T47D (cell line): Measurements from ENCODE around the gene SNX21.
A peak's percentile ranks its signal among the peaks of the same experiment; 100 is the strongest.

Source experiments
- DNase-seq, 2 experiments: peaks; one replicate each; pipeline versions ENCODE4 v3.0.0 to v3.0.0-alpha.2; 2011 to 2012; ENCODE audit warnings: low read depth in 1 of 2, low spot score in 1 of 2
- JUND ChIP-seq: IDR thresholded peaks from 2 replicates; pipeline ENCODE4 v1.6.1; 2012; ENCODE audit warnings: low read depth
- in situ Hi-C: cut with HindIII; loops from 2 replicates; pipeline ENCODE4 v1.10.0; 2016; ENCODE audit warnings: low sequenced_read_pairs, low pct_unique_long_range_greater_than_20kb

Gene SNX21

DNA sequence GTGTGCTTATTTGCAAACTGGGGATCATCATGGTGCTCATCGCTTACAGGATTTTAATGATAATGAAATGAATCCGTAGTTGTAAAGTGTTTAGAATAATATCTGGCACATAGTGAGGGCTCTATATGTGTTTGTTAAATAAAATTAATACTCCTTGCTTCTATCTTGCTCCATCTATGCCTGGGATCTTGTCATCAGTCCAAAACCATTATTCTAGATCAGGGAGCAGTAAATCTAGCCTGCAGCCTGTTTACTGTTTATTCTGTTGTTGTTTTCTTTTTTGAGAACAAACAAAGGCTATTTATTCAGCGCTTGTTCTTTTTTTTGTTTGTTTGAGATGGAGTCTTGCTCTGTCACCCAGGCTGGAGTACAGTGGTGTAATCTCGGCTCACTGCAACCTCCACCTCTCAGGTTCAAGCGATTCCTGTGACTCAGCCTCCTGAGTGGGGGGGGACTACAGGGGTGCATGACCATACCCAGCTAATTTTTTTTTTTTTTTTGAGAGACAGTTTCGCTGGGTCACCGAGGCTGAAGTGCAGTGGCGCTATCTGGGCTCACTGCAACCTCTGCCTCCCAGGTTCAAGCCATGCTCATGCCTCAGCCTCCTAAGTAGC, 15.5 kb downstream of the SNX21 start:
- in situ Hi-C loops = no loop called here
- TF ChIP-seq JUND = peak; percentile 59; the same call in 1 of the 2 replicates
- peak in 1 of 2 experiments; percentile 64 for DNase-seq

DNA sequence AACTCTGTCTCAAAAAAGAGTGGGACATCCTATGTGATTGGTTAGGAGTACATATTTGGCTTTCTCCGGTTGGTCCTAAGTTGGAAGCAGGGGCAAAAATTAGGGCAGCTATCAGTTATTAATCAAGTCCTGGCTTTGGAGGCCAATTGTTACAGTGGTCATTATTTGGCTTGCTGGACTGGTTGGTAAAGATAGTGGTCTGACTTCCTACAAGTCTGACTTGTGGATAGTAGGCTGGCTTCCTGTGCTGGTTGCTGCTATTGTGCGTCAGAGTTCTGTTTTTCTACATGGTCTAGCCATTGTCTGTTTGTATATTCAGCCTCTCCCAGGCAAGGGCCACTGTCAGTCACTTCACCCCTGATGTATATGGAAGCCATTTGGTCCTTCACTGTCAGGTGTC, 16.6 kb downstream of the SNX21 start:
- no peak for TF ChIP-seq JUND
- DNase-seq = no peak

GRCh38 chr20:45850926-45851325, 17.3 kb downstream of the SNX21 start:
- no peak for TF ChIP-seq JUND
- in situ Hi-C loops = no loop called here
- no peak for DNase-seq

More for the DNA sequence above, 16.6 kb downstream of the SNX21 start:
- in situ Hi-C loops = no loop called here

- in situ Hi-C loops = no loop called here
- no peak for TF ChIP-seq JUND
- no peak for DNase-seq
Observed at GRCh38 chr20:45851501-45851900, 17.9 kb downstream of the SNX21 start.

DNA sequence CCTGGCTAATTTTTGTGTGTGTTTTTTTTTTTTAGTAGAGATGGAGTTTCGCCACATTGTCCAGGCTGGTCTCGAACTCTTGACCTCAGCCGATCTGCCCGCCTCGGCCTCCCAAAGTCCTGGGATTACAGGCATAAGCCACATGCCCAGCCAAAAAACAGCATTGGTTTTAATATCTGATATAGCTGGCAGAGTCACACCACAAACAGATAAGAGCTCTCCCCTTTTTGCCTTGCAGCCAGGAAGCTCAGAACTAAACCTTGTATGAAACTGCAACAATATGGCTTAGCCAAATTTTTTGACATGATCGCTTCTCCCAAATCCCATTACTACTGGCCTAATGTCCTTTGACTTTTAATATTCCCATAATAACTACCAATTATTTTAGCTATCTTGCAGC, 18.7 kb downstream of the SNX21 start:
- in situ Hi-C loops = no loop called here
- TF ChIP-seq JUND = no peak
- no peak for DNase-seq

- no peak for DNase-seq
- in situ Hi-C loops = no loop called here
- TF ChIP-seq JUND = no peak
Observed at GRCh38 chr20:45853484-45853883, 19.9 kb downstream of the SNX21 start.

- no peak for TF ChIP-seq JUND
- in situ Hi-C loops = no loop called here
- peak; percentile 100 for DNase-seq
Observed at GRCh38 chr20:45857114-45857881, 23.7 kb downstream of the SNX21 start, which contains the start of the genes ACOT8 and ZSWIM3. ACOT8 (minus strand) TSS chr20:45857392; CDS start chr20:45857315, 77 bp downstream. ZSWIM3 (plus strand) TSS chr20:45857614; CDS start chr20:45857826, 212 bp downstream.

GRCh38 chr20:45857882-45858216, 24.2 kb downstream of the SNX21 start:
- in situ Hi-C loops = no loop called here
- DNase-seq = no peak

DNA sequence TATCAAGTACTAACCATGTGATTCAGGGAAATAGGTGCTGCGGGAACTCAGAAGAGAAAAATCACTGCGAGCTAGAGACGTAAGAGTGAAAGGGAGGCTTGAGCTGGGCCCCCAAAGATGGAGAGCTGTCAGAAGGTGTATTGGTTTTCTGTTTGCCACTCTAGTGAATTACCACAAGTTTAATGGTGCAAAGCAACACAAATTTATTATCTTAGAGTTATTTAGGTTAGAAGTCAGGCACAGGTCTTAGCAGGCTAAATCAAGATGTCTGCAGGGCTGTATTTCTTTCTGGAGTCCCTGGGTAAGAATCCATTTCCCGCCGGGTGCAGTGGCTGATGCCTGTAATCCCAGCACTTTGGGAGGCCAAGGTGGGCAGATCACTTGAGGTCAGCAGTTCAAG, 26.3 kb downstream of the SNX21 start:
- no peak for TF ChIP-seq JUND
- no peak for DNase-seq
- in situ Hi-C loops = no loop called here

More at GRCh38 chr20:45857882-45858216, 24.2 kb downstream of the SNX21 start:
- TF ChIP-seq JUND = no peak

- no peak for DNase-seq
- TF ChIP-seq JUND = no peak
- in situ Hi-C loops = no loop called here
Observed at GRCh38 chr20:45860560-45861220, 27.1 kb downstream of the SNX21 start.

DNA sequence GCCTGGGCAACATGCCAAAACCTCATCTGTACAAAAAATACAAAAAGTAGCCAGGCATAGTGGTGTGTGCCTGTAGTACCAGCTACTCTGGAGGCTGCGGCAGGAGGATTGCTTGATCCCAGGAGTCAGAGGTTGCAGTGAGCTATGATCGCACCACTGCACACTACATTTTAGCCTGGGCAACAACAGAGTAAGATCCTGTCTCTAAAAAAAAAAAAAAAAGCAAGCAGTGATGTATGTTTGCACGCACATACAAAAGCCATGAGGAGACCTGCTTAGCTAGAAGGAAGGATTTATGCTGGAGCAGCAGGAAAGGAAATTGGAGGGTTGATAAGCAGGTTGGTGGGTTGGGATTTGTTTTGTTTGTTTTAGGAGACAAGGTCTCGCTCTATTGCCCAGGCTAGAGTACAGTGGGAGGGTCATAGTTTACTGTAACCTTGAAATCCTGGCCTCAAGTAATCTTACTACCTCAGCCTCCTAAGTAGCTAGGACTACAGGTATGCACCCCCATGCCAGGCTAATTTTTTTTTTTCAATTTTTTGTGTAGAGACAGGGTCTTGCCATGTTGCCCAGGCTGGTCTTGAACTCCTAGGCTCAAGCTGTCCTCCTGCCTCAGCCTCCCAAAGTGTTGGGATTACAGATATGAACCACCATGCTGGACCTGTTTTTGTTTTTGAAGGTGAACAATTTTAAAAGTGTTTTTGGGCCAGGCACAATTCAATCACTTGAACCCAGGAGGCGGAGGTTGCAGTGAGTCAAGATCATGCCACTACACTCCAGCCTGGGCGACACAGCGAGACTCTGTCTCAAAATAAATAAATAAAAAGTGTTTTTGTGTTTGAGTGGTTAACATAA, 27.8 kb downstream of the SNX21 start:
- DNase-seq = peak in 1 of 2 experiments; percentile 31
- no peak for TF ChIP-seq JUND
- in situ Hi-C loops = no loop called here
